Astrocyte of the hippocampus (primary cell): ENCODE data around the gene PPARG.
A peak's percentile ranks its signal among the peaks of the same experiment; 100 is the strongest.
"Not testable (repeated sequence)": the region's sequence is repeated elsewhere in the genome, so short reads cannot be mapped to it uniquely, and the experiment has no call there.

Source experiments
- DNase-seq: peaks from one replicate; pipeline ENCODE4 v3.0.0; 2011; ENCODE audit warnings: low read depth, low spot score

PPARG gene

GRCh38 chr3:12379640-12380429 lies 91.0 kb downstream of the PPARG start:
- DNase-seq: no peak

- no peak for DNase-seq
These were observed 91.6 kb downstream of the PPARG start for GRCh38 chr3:12380461-12380860.

- no peak for DNase-seq
These were observed 92.3 kb downstream of the PPARG start for GRCh38 chr3:12381199-12381598.

GRCh38 chr3:12383218-12383617 lies 94.3 kb downstream of the PPARG start:
- DNase-seq: no peak

GRCh38 chr3:12384451-12385233 lies 95.8 kb downstream of the PPARG start:
- DNase-seq: no peak

- not testable (repeated sequence) for DNase-seq
These were observed 97.8 kb downstream of the PPARG start for GRCh38 chr3:12386514-12387291.

GRCh38 chr3:12388185-12388584 lies 99.3 kb downstream of the PPARG start:
- no peak for DNase-seq

- DNase-seq: no peak
These were observed 103.4 kb downstream of the PPARG start for GRCh38 chr3:12392101-12392878.

GRCh38 chr3:12393894-12394293 lies 105.0 kb downstream of the PPARG start:
- DNase-seq: no peak

- no peak for DNase-seq
These were observed 105.8 kb downstream of the PPARG start for GRCh38 chr3:12394569-12395271.

GRCh38 chr3:12395349-12396012 lies 106.6 kb downstream of the PPARG start:
- DNase-seq: no peak

GRCh38 chr3:12396471-12396870 lies 107.6 kb downstream of the PPARG start:
- no peak for DNase-seq

GRCh38 chr3:12399226-12399625 lies 110.4 kb downstream of the PPARG start:
- DNase-seq: no peak

- peak; percentile 72 for DNase-seq
These were observed 111.8 kb downstream of the PPARG start for GRCh38 chr3:12400616-12401194.

GRCh38 chr3:12401208-12401607 lies 112.3 kb downstream of the PPARG start:
- DNase-seq: no peak

GRCh38 chr3:12405432-12406272 lies 116.8 kb downstream of the PPARG start:
- peak; percentile 85 for DNase-seq

GRCh38 chr3:12408984-12409683 lies 120.3 kb downstream of the PPARG start:
- no peak for DNase-seq
